Neuron (in vitro differentiated cells): ENCODE data around the gene KAZN.
"Not testable (repeated sequence)": the region's sequence is repeated elsewhere in the genome, so short reads cannot be mapped to it uniquely, and the experiment has no call there.

Experiments used
- H2AFZ ChIP-seq: one replicate; pipeline ENCODE4 v1.6.1; 2013; ENCODE audit warnings: low read depth, mild to moderate bottlenecking, inconsistent platforms, low read length, moderate library complexity
- H3K27me3 ChIP-seq: one replicate; pipeline ENCODE4 v1.6.1; 2013; ENCODE audit warnings: low read length; ENCODE audit not compliant: insufficient read depth
- H3K36me3 ChIP-seq: one replicate; pipeline ENCODE4 v1.6.1; 2013; ENCODE audit warnings: low read length; ENCODE audit not compliant: insufficient read depth
- H3K4me1 ChIP-seq: one replicate; pipeline ENCODE4 v1.6.1; 2013; ENCODE audit warnings: low read length; ENCODE audit not compliant: insufficient read depth
- H3K4me3 ChIP-seq: 2 replicates; pipeline ENCODE4 v1.5.1; 2013; ENCODE audit warnings: mild to moderate bottlenecking, low read length, moderate library complexity
- H3K9me3 ChIP-seq: one replicate; pipeline ENCODE4 v1.6.1; 2013; ENCODE audit warnings: low read length

KAZN gene

GRCh38 chr1:14955976-14956375, 357.5 kb downstream of the KAZN start:
- peaks cover 7% of the 10 kb centered on the region for H3K36me3 ChIP-seq

GRCh38 chr1:14956579-14957195, 358.2 kb downstream of the KAZN start:
- H3K27me3 ChIP-seq = no peaks in the 10 kb centered on the region

More at GRCh38 chr1:14955976-14956375, 357.5 kb downstream of the KAZN start:
- Histone ChIP-seq H2AFZ (no peak overlapping the region), H3K27me3 (no peaks in the 10 kb centered on the region), H3K4me1 (no peaks in the 10 kb centered on the region), H3K4me3 (no peak overlapping the region), H3K9me3 (peaks cover 5% of the 10 kb centered on the region)

GRCh38 chr1:14957375-14958098, 359.1 kb downstream of the KAZN start:
- H3K27me3 ChIP-seq = no peaks in the 10 kb centered on the region
- no peak overlapping the region for H3K4me3 ChIP-seq
- peaks cover 8% of the 10 kb centered on the region for H3K9me3 ChIP-seq
- no peak overlapping the region for H2AFZ ChIP-seq
- H3K36me3 ChIP-seq = peaks cover 23% of the 10 kb centered on the region
- H3K4me1 ChIP-seq = no peaks in the 10 kb centered on the region

More at GRCh38 chr1:14956579-14957195, 358.2 kb downstream of the KAZN start:
- Histone ChIP-seq H3K4me3 (no peak overlapping the region), H3K36me3 (peaks cover 14% of the 10 kb centered on the region), H2AFZ (no peak overlapping the region), H3K9me3 (peaks cover 8% of the 10 kb centered on the region), H3K4me1 (no peaks in the 10 kb centered on the region)

- Histone ChIP-seq H3K27me3 (no peaks in the 10 kb centered on the region), H3K9me3 (peaks cover 3% of the 10 kb centered on the region), H2AFZ (no peak overlapping the region), H3K4me3 (no peak overlapping the region), H3K4me1 (no peaks in the 10 kb centered on the region), H3K36me3 (peaks cover 32% of the 10 kb centered on the region)
These were observed 360.0 kb downstream of the KAZN start for GRCh38 chr1:14958249-14959058.

GRCh38 chr1:14959059-14959694, 360.7 kb downstream of the KAZN start:
- Histone ChIP-seq H3K9me3 (peaks cover 3% of the 10 kb centered on the region), H3K27me3 (no peaks in the 10 kb centered on the region), H3K36me3 (peaks cover 35% of the 10 kb centered on the region), H3K4me1 (no peaks in the 10 kb centered on the region), H3K4me3 (no peak overlapping the region), H2AFZ (no peak overlapping the region)

GRCh38 chr1:14961661-14962267, 363.3 kb downstream of the KAZN start:
- no peaks in the 10 kb centered on the region for H3K27me3 ChIP-seq
- H3K9me3 ChIP-seq = peaks cover 3% of the 10 kb centered on the region
- H3K4me1 ChIP-seq = no peaks in the 10 kb centered on the region
- peaks cover 34% of the 10 kb centered on the region for H3K36me3 ChIP-seq
- no peak overlapping the region for H3K4me3 ChIP-seq
- H2AFZ ChIP-seq = no peak overlapping the region

GRCh38 chr1:14962407-14962806, 363.9 kb downstream of the KAZN start:
- Histone ChIP-seq H3K36me3 (peaks cover 39% of the 10 kb centered on the region), H2AFZ (no peak overlapping the region), H3K4me3 (no peak overlapping the region), H3K27me3 (no peaks in the 10 kb centered on the region), H3K9me3 (peaks cover 9% of the 10 kb centered on the region), H3K4me1 (no peaks in the 10 kb centered on the region)

- Histone ChIP-seq H3K4me1 (peaks cover 11% of the 10 kb centered on the region), H3K9me3 (peaks cover 12% of the 10 kb centered on the region), H3K36me3 (peaks cover 41% of the 10 kb centered on the region)
- not testable (repeated sequence) for H3K4me3 ChIP-seq, H2AFZ ChIP-seq, H3K27me3 ChIP-seq
These were observed 365.6 kb downstream of the KAZN start for GRCh38 chr1:14963791-14964710.

GRCh38 chr1:14964711-14965055, 366.2 kb downstream of the KAZN start:
- Histone ChIP-seq H3K36me3 (peaks cover 41% of the 10 kb centered on the region), H3K4me1 (peaks cover 14% of the 10 kb centered on the region), H2AFZ (no peak overlapping the region), H3K4me3 (no peak overlapping the region), H3K27me3 (no peaks in the 10 kb centered on the region), H3K9me3 (peaks cover 12% of the 10 kb centered on the region)

- H3K9me3 ChIP-seq = peaks cover 9% of the 10 kb centered on the region
- peaks cover 14% of the 10 kb centered on the region for H3K4me1 ChIP-seq
- no peaks in the 10 kb centered on the region for H3K27me3 ChIP-seq
- no peak overlapping the region for H2AFZ ChIP-seq
- H3K4me3 ChIP-seq = no peak overlapping the region
- peaks cover 13% of the 10 kb centered on the region for H3K36me3 ChIP-seq
These were observed 369.9 kb downstream of the KAZN start for GRCh38 chr1:14968251-14968851.

- no peak overlapping the region for H2AFZ ChIP-seq
- peaks cover 9% of the 10 kb centered on the region for H3K9me3 ChIP-seq
- H3K4me1 ChIP-seq = peaks cover 14% of the 10 kb centered on the region
- peaks cover 10% of the 10 kb centered on the region for H3K36me3 ChIP-seq
- no peaks in the 10 kb centered on the region for H3K27me3 ChIP-seq
- H3K4me3 ChIP-seq = no peak overlapping the region
These were observed 370.5 kb downstream of the KAZN start for GRCh38 chr1:14969006-14969405.
